Activated naive CD8-positive, alpha-beta T cell treated with anti-CD3 and anti-CD28 coated beads, Interleukin-2, amount 10 ng/mL, durations not matched to agents 7 days and 5 days (primary cell): ENCODE data around the gene CYP2A7. TPM values are rescaled to one million over a fixed set of nuclear protein-coding genes. Genes with fewer than 3 reads are reported as not detected.
"Not testable (repeated sequence)": the region's sequence is repeated elsewhere in the genome, so short reads cannot be mapped to it uniquely, and the experiment has no call there.

Experiments used
- ATAC-seq: fragments of 150-1000 bp; cut with Tn5 transposase; one replicate; pipeline ENCODE4 v1.10.0; 2021; ENCODE audit warnings: low read depth, moderate library complexity
- POLR2A ChIA-PET: fragments of 350-600 bp; sonication (Branson Sonifier 250); formaldehyde crosslinking; loops from one replicate; lab custom pipeline; 2021; ENCODE audit warnings: antibody characterized with exemption; lab: Charles Lee
- DNase-seq: peaks from one replicate; pipeline ENCODE4 v3.0.0; 2021
- H3K27ac Mint-ChIP-seq: one replicate; pipeline ENCODE4 v1.8.0; 2022; ENCODE audit warnings: mild to moderate bottlenecking, mixed read lengths
- H3K27me3 Mint-ChIP-seq: one replicate; pipeline ENCODE4 v1.8.0; 2022; ENCODE audit warnings: mild to moderate bottlenecking, moderate library complexity, mixed read lengths
- H3K36me3 Mint-ChIP-seq: one replicate; pipeline ENCODE4 v1.8.0; 2021; ENCODE audit warnings: mild to moderate bottlenecking, mixed read lengths
- H3K4me1 Mint-ChIP-seq: one replicate; pipeline ENCODE4 v1.8.0; 2021; ENCODE audit warnings: mixed read lengths
- H3K4me3 Mint-ChIP-seq: one replicate; pipeline ENCODE4 v1.8.0; 2022; ENCODE audit warnings: mild to moderate bottlenecking, moderate library complexity, mixed read lengths
- H3K9me3 Mint-ChIP-seq: one replicate; pipeline ENCODE4 v1.8.0; 2021; ENCODE audit warnings: mixed read lengths
- total RNA-seq, 2 experiments: library from RNA; stranded (reverse); gene quantifications; one replicate each; pipeline ENCODE4 v1.2.3, GENCODE V29; 2021

CYP2A7 gene
- total RNA-seq, 2 experiments from 2014 or later: not detected

GRCh38 chr19:40918303-40918702 lies 36.3 kb upstream of the CYP2A7 start:
- H3K36me3 Mint-ChIP-seq, ATAC-seq, H3K27ac Mint-ChIP-seq, H3K4me3 Mint-ChIP-seq, DNase-seq, H3K4me1 Mint-ChIP-seq, POLR2A ChIA-PET, H3K9me3 Mint-ChIP-seq: not testable (repeated sequence)
- H3K27me3 Mint-ChIP-seq: peaks cover 25% of the 10 kb centered on the region

DNA sequence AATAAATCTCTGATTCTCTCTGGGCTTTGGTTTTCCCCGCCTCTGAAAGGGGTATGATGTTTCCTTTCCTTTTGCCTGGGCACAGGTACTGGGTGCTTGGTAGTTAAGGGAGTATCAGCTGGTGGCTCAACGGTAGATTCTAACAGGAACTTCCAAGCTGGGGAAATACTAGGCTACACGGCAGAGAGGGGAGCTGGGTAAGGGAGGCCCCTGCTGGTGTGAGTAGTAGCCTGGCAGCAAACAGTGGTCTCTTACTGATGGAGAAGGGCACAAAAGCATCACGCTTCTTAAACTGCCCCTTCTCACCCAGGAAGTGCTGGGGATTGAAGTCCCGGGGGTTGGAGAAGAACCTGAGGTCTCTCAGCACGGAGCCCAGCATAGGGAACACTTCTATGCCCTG lies 26.9 kb upstream of the CYP2A7 start:
- ATAC-seq: no peak
- no peak for DNase-seq
- H3K4me1 Mint-ChIP-seq: peaks cover 7% of the 10 kb centered on the region
- peak overlapping the region; percentile 60 for H3K4me3 Mint-ChIP-seq
- peaks cover 38% of the 10 kb centered on the region for H3K27me3 Mint-ChIP-seq
- POLR2A ChIA-PET: no interaction called here
- no peak overlapping the region for H3K27ac Mint-ChIP-seq
- H3K9me3 Mint-ChIP-seq: peaks cover 9% of the 10 kb centered on the region
- H3K36me3 Mint-ChIP-seq: no peaks in the 10 kb centered on the region

GRCh38 chr19:40907968-40908735 lies 26.1 kb upstream of the CYP2A7 start:
- Mint-ChIP-seq H3K4me3 (peak overlapping the region; percentile 60), H3K9me3 (peaks cover 12% of the 10 kb centered on the region), H3K4me1 (peaks cover 9% of the 10 kb centered on the region), H3K27ac (no peak overlapping the region), H3K27me3 (peaks cover 35% of the 10 kb centered on the region), H3K36me3 (no peaks in the 10 kb centered on the region)
- ATAC-seq (peak; percentile 77), DNase-seq (peak; percentile 65)
- POLR2A ChIA-PET: interaction anchor here (0.6 kb wide), 1 partner anchor 493 kb away, joined by 3 read pairs; no protein-coding TSS in a partner anchor

GRCh38 chr19:40906512-40906911 lies 24.5 kb upstream of the CYP2A7 start:
- DNase-seq (no peak), ATAC-seq (no peak)
- Mint-ChIP-seq H3K4me1 (peaks cover 9% of the 10 kb centered on the region), H3K4me3 (no peak overlapping the region), H3K27ac (no peak overlapping the region), H3K27me3 (peaks cover 36% of the 10 kb centered on the region), H3K36me3 (no peaks in the 10 kb centered on the region), H3K9me3 (peaks cover 10% of the 10 kb centered on the region)
- POLR2A ChIA-PET: no interaction called here

DNA sequence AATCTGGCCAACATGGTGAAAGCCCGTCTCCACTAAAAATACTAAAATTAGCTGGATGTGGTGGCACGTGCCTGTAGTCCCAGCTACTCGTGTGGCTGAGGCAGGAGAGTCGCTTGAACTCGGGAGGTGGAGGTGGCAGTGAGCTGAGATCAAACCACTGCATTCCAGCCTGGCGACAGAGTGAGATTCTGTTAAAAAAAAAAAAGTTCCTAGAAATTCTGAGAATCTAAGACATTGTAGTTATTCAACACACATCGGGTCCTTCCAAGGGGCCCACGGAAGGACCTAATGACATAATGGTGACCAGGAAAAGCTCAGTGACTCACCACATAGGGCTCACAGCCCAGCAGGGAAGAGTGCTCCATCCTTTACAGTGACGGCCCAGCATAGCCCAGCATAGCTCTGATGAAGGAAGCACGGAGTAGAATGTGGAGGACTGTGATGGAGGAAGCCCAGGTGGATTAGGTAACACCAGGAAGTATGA lies 22.7 kb upstream of the CYP2A7 start:
- ATAC-seq, POLR2A ChIA-PET, H3K27ac Mint-ChIP-seq, DNase-seq, H3K4me3 Mint-ChIP-seq, H3K36me3 Mint-ChIP-seq: not testable (repeated sequence)
- Mint-ChIP-seq H3K9me3 (peaks cover 10% of the 10 kb centered on the region), H3K4me1 (peaks cover 19% of the 10 kb centered on the region), H3K27me3 (peaks cover 38% of the 10 kb centered on the region)

GRCh38 chr19:40901975-40902750 lies 20.1 kb upstream of the CYP2A7 start:
- Mint-ChIP-seq H3K4me1 (peaks cover 17% of the 10 kb centered on the region), H3K27me3 (peaks cover 26% of the 10 kb centered on the region)
- H3K9me3 Mint-ChIP-seq, POLR2A ChIA-PET, DNase-seq, H3K4me3 Mint-ChIP-seq, H3K36me3 Mint-ChIP-seq, H3K27ac Mint-ChIP-seq, ATAC-seq: not testable (repeated sequence)

GRCh38 chr19:40900521-40900920 lies 18.5 kb upstream of the CYP2A7 start:
- H3K27ac Mint-ChIP-seq: peak overlapping the region; percentile 81
- peak overlapping the region; percentile 43 for H3K4me3 Mint-ChIP-seq
- POLR2A ChIA-PET: not testable (repeated sequence)

DNA sequence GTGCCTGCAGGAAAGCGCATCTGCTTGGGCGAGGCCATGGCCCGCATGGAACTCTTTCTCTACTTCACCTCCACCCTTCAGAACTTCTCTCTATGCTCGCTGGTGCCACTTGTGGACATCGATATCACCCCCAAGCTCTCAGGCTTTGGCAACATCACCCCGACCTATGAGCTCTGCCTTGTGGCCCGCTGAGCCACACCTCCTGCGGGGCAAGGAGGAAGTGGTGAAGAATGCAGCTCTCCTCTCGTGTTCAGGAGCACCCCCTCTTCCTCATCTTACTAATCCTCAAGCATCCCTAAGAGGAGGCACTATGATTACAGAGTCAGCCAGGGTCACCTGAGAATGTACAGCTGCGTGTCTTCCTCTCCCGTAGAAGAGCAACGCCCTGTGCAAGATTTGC lies 17.9 kb upstream of the CYP2A7 start:
- Mint-ChIP-seq H3K4me1 (peaks cover 17% of the 10 kb centered on the region), H3K27ac (peak overlapping the region; percentile 81), H3K4me3 (peak overlapping the region; percentile 43), H3K27me3 (peaks cover 16% of the 10 kb centered on the region)
- ATAC-seq: peak; percentile 97
- peak; percentile 67 for DNase-seq
- H3K9me3 Mint-ChIP-seq, H3K36me3 Mint-ChIP-seq, POLR2A ChIA-PET: not testable (repeated sequence)

More at GRCh38 chr19:40900521-40900920, 18.5 kb upstream of the CYP2A7 start:
- H3K36me3 Mint-ChIP-seq, H3K9me3 Mint-ChIP-seq, DNase-seq, ATAC-seq: not testable (repeated sequence)
- Mint-ChIP-seq H3K4me1 (peaks cover 17% of the 10 kb centered on the region), H3K27me3 (peaks cover 20% of the 10 kb centered on the region)

DNA sequence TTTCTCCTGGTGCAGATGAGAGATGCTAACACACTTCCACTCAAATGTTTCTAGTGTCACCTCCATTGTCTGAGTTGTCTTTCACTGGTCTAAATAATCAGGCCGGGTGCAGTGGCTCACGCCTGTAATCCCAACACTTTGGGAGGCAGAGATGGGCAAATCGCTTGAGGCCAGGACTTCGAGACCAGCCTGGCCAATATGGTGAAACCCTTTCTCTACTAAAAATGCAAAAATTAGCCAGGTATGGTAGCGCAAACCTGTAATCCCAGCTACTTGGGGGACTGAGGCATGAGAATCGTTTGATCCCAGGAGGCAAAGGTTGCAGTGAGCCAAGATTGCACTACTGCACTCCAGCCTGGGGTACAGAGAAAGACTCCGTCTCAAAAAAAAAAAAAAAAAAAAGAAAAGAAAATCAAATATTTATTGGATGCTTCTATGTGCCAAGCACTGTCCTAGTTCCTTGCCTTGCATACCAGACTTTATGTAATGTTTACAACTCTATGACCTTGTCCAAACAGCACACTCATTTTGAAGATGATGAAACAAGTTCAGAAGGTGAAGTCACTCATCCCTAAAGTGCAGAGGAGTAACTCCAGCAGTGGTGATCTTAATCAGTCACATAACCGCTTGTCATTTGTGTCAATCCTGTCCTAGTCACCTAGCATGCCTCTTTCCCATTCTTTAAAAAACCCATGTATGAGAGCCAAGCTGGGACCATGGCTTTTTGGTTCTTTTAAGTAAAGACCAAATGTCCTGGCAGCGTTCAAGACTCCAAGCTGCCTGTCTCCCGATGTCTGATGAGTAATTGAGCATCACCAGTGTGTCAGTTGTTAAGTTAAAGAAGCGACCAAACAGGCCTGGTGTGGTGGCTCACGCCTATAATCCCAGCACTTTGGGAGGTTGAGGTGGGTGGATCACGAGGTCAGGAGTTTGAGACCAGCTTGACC lies 15.1 kb upstream of the CYP2A7 start:
- POLR2A ChIA-PET, H3K9me3 Mint-ChIP-seq, H3K27ac Mint-ChIP-seq, H3K36me3 Mint-ChIP-seq, H3K4me3 Mint-ChIP-seq, DNase-seq, ATAC-seq: not testable (repeated sequence)
- H3K4me1 Mint-ChIP-seq: peaks cover 15% of the 10 kb centered on the region
- H3K27me3 Mint-ChIP-seq: peaks cover 14% of the 10 kb centered on the region

DNA sequence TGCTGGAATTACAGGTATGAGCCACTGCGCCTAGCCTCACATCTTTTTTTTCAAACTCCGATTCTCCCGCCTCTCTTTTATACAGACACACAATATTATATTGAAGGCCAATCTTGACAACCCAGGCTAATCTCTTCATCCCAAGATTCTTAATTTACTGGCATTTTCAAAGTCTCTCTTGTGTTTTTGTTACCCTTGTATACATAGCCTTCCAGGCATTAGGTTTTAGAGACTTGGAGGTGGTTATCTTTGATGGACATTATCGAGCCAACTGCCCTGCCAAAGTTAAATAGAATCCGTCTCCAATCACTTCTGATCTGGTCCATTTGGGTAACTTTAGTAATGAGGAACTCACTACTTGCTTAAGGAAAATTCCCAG lies 14.4 kb upstream of the CYP2A7 start:
- Mint-ChIP-seq H3K27ac (no peak overlapping the region), H3K4me3 (no peak overlapping the region)
- POLR2A ChIA-PET: no interaction called here

DNA sequence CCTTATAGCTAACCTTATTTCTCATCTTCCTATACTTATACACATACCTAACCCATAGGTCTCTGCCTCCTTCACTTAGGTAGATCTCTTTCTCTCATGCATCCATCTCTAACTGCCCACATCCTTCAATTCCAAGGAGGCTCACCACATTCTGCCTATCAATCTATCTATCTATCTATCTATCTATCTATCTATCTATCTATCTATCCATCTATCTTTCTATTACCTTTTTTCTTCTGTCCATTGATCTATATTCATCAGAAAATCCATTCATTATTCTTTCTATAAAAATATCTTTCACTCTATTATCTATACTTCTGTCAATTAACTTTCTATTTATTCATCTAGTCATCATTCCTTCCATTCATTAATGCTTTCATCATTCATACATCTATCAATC lies 11.1 kb upstream of the CYP2A7 start:
- H3K9me3 Mint-ChIP-seq: no peaks in the 10 kb centered on the region
- peaks cover 21% of the 10 kb centered on the region for H3K27me3 Mint-ChIP-seq
- POLR2A ChIA-PET: no interaction called here
- peaks cover 2% of the 10 kb centered on the region for H3K4me1 Mint-ChIP-seq
- H3K27ac Mint-ChIP-seq: no peak overlapping the region
- no peaks in the 10 kb centered on the region for H3K36me3 Mint-ChIP-seq
- H3K4me3 Mint-ChIP-seq: no peak overlapping the region
- DNase-seq (no peak), ATAC-seq (no peak)

More for the DNA sequence above, 14.4 kb upstream of the CYP2A7 start:
- peaks cover 4% of the 10 kb centered on the region for H3K9me3 Mint-ChIP-seq
- DNase-seq (no peak), ATAC-seq (no peak)
- peaks cover 14% of the 10 kb centered on the region for H3K27me3 Mint-ChIP-seq
- H3K4me1 Mint-ChIP-seq: peaks cover 15% of the 10 kb centered on the region
- peaks cover 2% of the 10 kb centered on the region for H3K36me3 Mint-ChIP-seq

DNA sequence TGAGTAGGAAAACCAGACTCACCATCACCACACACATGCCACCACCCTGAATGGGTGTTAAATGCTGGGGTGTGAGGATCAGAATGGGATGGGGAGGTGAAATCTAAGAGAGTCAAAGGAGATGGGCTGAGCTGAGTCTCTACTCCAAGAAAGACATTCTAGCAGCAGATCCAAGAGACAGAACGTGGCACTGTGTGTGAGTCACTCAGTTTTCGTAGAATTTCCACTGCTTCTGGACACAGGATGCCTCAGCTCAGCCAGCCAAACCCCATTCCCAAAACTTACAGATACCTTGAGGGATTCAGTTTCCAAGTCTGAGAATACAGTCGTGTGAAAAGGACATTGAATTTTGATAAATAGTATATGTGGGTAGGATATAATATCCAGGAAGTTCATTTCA lies 7.3 kb upstream of the CYP2A7 start:
- Mint-ChIP-seq H3K36me3 (no peaks in the 10 kb centered on the region), H3K9me3 (peaks cover 4% of the 10 kb centered on the region), H3K4me1 (peaks cover 2% of the 10 kb centered on the region), H3K27ac (no peak overlapping the region), H3K27me3 (peaks cover 18% of the 10 kb centered on the region), H3K4me3 (no peak overlapping the region)
- ATAC-seq (no peak), DNase-seq (no peak)
- POLR2A ChIA-PET: no interaction called here

DNA sequence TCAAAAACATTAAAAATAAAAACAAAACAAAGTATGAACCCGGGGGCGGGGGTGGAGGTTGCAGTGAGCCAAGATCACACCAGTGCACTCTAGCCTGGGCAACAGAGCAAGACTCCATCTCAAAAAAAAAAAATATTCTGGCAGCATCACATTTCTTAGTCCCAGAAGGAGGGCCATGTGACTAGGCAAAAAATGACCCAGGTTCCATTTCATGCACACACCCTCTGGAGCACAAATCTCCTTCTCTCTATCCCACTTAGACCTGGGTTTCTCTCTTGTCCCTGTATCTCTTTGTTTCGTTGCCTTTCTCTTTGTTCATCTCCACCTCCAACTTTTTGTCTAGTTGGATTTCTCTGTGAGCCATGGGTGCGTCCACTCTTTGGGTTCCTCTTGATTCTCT lies 6.2 kb upstream of the CYP2A7 start:
- peaks cover 4% of the 10 kb centered on the region for H3K9me3 Mint-ChIP-seq
- H3K4me3 Mint-ChIP-seq: no peak overlapping the region
- no peaks in the 10 kb centered on the region for H3K36me3 Mint-ChIP-seq
- peaks cover 2% of the 10 kb centered on the region for H3K4me1 Mint-ChIP-seq
- POLR2A ChIA-PET: no interaction called here
- peaks cover 23% of the 10 kb centered on the region for H3K27me3 Mint-ChIP-seq
- no peak for ATAC-seq
- DNase-seq: no peak
- H3K27ac Mint-ChIP-seq: no peak overlapping the region
